ENCODE measurements around the gene CDH23. TPM values are rescaled to one million over a fixed set of nuclear protein-coding genes. Genes with fewer than 3 reads are reported as not detected.

Gene CDH23
- polyA plus RNA-seq, 1 experiment: 0.01 TPM

DNA sequence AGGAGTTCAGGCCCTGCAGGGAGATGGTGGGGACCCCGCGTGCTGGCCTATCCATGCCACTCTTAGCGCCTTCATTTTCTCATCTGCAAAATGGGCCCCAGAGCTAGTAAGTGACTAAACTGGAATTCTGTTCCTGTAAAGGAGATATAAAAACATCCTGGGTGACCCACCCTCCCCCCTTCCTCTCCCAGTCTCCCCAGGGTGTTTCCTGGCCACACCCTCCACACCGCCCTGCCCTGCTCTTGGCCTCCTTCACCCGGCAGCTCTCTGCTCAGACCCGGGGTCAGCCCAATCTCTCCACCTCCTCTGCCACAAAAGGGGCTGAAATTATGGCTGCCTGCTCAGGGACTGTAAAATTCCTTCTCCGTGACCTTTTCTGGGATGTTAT, 252.2 kb downstream of the CDH23 start:
- H3K27ac ChIP-seq (ENCODE audit: low read depth, low read length): no peak overlapping the region
- TF ChIP-seq, protein P1, sequence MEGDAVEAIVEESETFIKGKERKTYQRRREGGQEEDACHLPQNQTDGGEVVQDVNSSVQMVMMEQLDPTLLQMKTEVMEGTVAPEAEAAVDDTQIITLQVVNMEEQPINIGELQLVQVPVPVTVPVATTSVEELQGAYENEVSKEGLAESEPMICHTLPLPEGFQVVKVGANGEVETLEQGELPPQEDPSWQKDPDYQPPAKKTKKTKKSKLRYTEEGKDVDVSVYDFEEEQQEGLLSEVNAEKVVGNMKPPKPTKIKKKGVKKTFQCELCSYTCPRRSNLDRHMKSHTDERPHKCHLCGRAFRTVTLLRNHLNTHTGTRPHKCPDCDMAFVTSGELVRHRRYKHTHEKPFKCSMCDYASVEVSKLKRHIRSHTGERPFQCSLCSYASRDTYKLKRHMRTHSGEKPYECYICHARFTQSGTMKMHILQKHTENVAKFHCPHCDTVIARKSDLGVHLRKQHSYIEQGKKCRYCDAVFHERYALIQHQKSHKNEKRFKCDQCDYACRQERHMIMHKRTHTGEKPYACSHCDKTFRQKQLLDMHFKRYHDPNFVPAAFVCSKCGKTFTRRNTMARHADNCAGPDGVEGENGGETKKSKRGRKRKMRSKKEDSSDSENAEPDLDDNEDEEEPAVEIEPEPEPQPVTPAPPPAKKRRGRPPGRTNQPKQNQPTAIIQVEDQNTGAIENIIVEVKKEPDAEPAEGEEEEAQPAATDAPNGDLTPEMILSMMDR (IDR thresholded peaks at IDR 0.05; ENCODE audit: low read depth, low read length): no peak
- CTCF ChIA-PET: interaction anchor here (1.4 kb wide), 1 partner anchor 333 kb away, joined by 4 read pairs; no protein-coding TSS in a partner anchor
- no peaks in the 10 kb centered on the region for H3K9me3 ChIP-seq (ENCODE audit: control insufficient read depth, insufficient read depth, low read length)
- POLR2A ChIA-PET: no interaction called here
- H3K4me3 ChIP-seq (ENCODE audit: low read depth, low read length): no peak overlapping the region
- DNase-seq (ENCODE audit: low read depth, low spot score): no peak
- H3K27me3 ChIP-seq (ENCODE audit: control insufficient read depth, insufficient read depth, low read length): peaks cover 49% of the 10 kb centered on the region

DNA sequence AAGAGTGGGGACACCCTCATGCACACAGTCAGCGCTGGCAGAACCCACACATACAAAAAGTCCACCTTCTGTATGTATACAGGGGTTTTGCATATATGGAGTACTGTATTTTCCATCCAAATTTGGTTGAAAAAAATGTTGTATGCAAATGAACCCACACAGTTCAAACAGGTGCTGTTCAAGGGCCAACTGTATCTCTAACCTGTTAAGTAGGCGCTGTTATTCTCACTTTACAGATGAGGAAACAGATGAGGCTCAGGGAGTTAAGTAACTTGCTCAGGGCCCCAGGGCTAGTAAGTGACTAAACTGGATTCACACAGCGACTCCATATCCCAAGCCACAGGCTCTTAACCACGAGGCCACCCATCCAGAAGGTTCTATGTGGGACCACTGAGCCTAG, 252.9 kb downstream of the CDH23 start:
- no peak overlapping the region for H3K4me3 ChIP-seq (ENCODE audit: low read depth, low read length)
- no peak overlapping the region for H3K27ac ChIP-seq (ENCODE audit: low read depth, low read length)
- peaks cover 48% of the 10 kb centered on the region for H3K27me3 ChIP-seq (ENCODE audit: control insufficient read depth, insufficient read depth, low read length)
- no peaks in the 10 kb centered on the region for H3K9me3 ChIP-seq (ENCODE audit: control insufficient read depth, insufficient read depth, low read length)
- TF ChIP-seq, protein P1 (IDR thresholded peaks at IDR 0.05; ENCODE audit: low read depth, low read length): no peak
- CTCF ChIA-PET: no interaction called here
- POLR2A ChIA-PET: no interaction called here
- DNase-seq (ENCODE audit: low read depth, low spot score): no peak

DNA sequence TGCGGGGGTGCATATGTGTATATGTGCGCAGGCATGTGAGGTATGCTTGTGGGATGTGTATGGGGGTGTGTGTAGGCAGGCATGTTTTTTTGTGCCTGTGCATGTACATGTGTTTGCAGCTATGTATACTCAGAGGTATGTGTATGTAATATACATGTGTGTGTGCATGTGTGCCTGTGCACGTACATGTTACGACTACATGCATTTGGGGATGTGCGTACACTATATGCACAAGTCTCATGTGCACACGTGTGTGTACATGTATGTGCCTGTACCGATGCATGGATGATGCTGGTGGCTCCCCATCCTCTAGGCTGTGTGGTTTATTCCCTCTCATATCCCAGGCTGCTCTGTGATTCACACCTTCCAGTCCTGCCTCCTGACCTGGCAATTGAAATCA, 253.7 kb downstream of the CDH23 start:
- DNase-seq (ENCODE audit: low read depth, low spot score): no peak

DNA sequence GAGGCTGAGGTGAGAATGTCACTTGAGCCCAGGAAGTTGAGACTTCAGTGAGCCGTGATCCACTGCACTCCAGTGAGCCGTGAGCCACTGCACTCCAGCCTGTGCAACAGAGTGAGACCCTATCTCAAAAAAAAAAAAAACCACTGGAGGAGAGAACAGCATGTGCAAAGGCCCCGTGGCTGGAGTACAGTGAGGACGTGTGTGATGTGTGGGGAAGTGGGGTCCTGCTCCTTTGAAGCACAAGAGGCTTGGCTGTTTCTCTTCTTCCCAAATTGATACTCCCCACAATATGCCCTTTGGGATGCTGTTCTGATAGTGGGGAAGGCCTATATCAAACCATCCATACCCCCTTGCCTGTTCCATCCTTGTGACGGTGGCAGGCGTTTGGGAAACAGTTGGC, 254.7 kb downstream of the CDH23 start:
- CTCF ChIA-PET: no interaction called here
- Histone ChIP-seq H3K27me3 (ENCODE audit: control insufficient read depth, insufficient read depth, low read length) (peaks cover 46% of the 10 kb centered on the region), H3K27ac (ENCODE audit: low read depth, low read length) (no peak overlapping the region), H3K9me3 (ENCODE audit: control insufficient read depth, insufficient read depth, low read length) (no peaks in the 10 kb centered on the region), H3K4me3 (ENCODE audit: low read depth, low read length) (no peak overlapping the region)
- DNase-seq (ENCODE audit: low read depth, low spot score): no peak
- POLR2A ChIA-PET: no interaction called here
- TF ChIP-seq, protein P1 (IDR thresholded peaks at IDR 0.05; ENCODE audit: low read depth, low read length): no peak

More for the DNA sequence above, 253.7 kb downstream of the CDH23 start:
- POLR2A ChIA-PET: no interaction called here
- TF ChIP-seq, protein P1 (IDR thresholded peaks at IDR 0.05; ENCODE audit: low read depth, low read length): no peak
- H3K27me3 ChIP-seq (ENCODE audit: control insufficient read depth, insufficient read depth, low read length): peaks cover 47% of the 10 kb centered on the region
- H3K4me3 ChIP-seq (ENCODE audit: low read depth, low read length): no peak overlapping the region
- CTCF ChIA-PET: no interaction called here
- no peaks in the 10 kb centered on the region for H3K9me3 ChIP-seq (ENCODE audit: control insufficient read depth, insufficient read depth, low read length)
- H3K27ac ChIP-seq (ENCODE audit: low read depth, low read length): no peak overlapping the region

DNA sequence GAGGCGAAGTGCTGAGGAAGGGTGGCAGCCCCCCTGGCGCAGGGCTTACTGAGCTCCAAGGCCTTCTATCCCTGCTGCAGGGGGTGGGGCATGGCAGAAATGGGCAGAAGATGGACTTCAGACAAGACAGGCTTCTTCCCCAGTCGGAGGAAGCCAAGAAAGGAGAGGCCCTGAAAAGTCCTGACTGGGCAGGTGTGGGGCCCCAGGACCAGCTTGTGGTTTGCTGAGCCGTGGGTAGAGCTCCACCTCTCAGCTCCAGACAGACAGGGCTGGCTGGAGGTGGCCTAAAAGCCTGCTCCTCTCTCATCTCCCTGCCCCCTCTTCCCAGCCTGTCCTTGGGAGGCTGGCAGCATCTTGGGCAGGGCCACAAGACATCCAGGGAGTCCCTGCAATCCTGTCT, 255.2 kb downstream of the CDH23 start:
- Histone ChIP-seq H3K27ac (ENCODE audit: low read depth, low read length) (no peak overlapping the region), H3K27me3 (ENCODE audit: control insufficient read depth, insufficient read depth, low read length) (peaks cover 41% of the 10 kb centered on the region), H3K4me3 (ENCODE audit: low read depth, low read length) (no peak overlapping the region), H3K9me3 (ENCODE audit: control insufficient read depth, insufficient read depth, low read length) (no peaks in the 10 kb centered on the region)
- POLR2A ChIA-PET: no interaction called here
- CTCF ChIA-PET: no interaction called here
- TF ChIP-seq, protein P1 (IDR thresholded peaks at IDR 0.05; ENCODE audit: low read depth, low read length): no peak
- no peak for DNase-seq (ENCODE audit: low read depth, low spot score)
